K562 (cell line): ENCODE data around the gene PHKB. TPM values are rescaled to one million over a fixed set of nuclear protein-coding genes. Genes with fewer than 3 reads are reported as not detected.
A peak's percentile ranks its signal among the peaks of the same experiment; 100 is the strongest.

Source experiments
- ATAC-seq: fragments of 200-7000 bp; cut with Tn5 transposase; 3 replicates; pipeline ENCODE4 v1.9.1; 2020; ENCODE audit warnings: moderate library complexity
- BruUV-seq: library from RNA; stranded (reverse); fragments of 400-500 nt; replicated peaks from 2 replicates; lab custom pipeline; 2021; lab: Mats Ljungman, UMichigan
- CTCF ChIA-PET: fragments of 300-600 bp; formaldehyde crosslinking; extraction: SDS; loops from one replicate; lab custom pipeline; 2021; ENCODE audit warnings: low intra/inter-chr PET ratio; lab: Yijun Ruan, JAX
- POLR2A ChIA-PET: fragments of 300-600, 350-650 bp; sonication (Branson Sonifier 250); formaldehyde crosslinking; extraction: SDS; loops from one replicate; lab custom pipeline; 2021; ENCODE audit warnings: antibody characterized with exemption, inconsistent platforms; lab: Yijun Ruan, JAX
- DNase-seq, 4 experiments: peaks; one replicate each; pipeline versions ENCODE4 v3.0.0 to v3.0.0-alpha.2; 2011 to 2018; ENCODE audit warnings: low spot score in 3 of 4, mixed read lengths in 3 of 4; ENCODE audit errors: extremely low read depth in 1 of 4
- FAIRE-seq: peaks from 2 replicates; lab custom pipeline; 2011; peaks lifted over from hg19 to GRCh38; lab: Jason Lieb, UNC
- H2AFZ ChIP-seq: 2 replicates; pipeline ENCODE4 v1.6.0; 2011; ENCODE audit warnings: low read depth, low read length, control low read depth, inconsistent platforms
- H3K27ac ChIP-seq: fragments of 200-600 bp; 3 replicates; pipeline ENCODE4 v1.8.0; 2011; ENCODE audit warnings: low read depth, mild to moderate bottlenecking, control low read depth, inconsistent platforms, low read length, moderate library complexity, mixed read lengths; ENCODE audit errors: extremely low read depth
- H3K27me3 ChIP-seq, 2 experiments: fragments of 300-600 bp in 1 of 2; 2 replicates in 1 of 2; 3 replicates in 1 of 2; pipeline versions ENCODE4 v1.6.0 to v1.8.0; 2011; ENCODE audit warnings: inconsistent platforms in 2 of 2, low read length in 2 of 2, mild to moderate bottlenecking in 1 of 2, mixed read lengths in 1 of 2, moderate library complexity in 1 of 2; ENCODE audit not compliant: control insufficient read depth in 2 of 2, insufficient read depth in 2 of 2
- H3K36me3 ChIP-seq: fragments of 300-600 bp; 3 replicates; pipeline ENCODE4 v1.8.0; 2011; ENCODE audit warnings: mild to moderate bottlenecking, low read length, inconsistent platforms; ENCODE audit not compliant: control insufficient read depth, insufficient read depth
- H3K4me1 ChIP-seq, 2 experiments: fragments of 200-600 bp in 1 of 2; replicated peaks in 1 of 2; 2 replicates in 1 of 2; 3 replicates in 1 of 2; pipeline versions ENCODE4 v1.5.1 to v1.8.0; 2011; ENCODE audit warnings: inconsistent platforms in 2 of 2, low read length in 2 of 2, mild to moderate bottlenecking in 1 of 2, mixed read lengths in 1 of 2, moderate library complexity in 1 of 2; ENCODE audit not compliant: control insufficient read depth in 2 of 2, insufficient read depth in 2 of 2
- H3K4me2 ChIP-seq: 2 replicates; pipeline ENCODE4 v1.6.1; 2011; ENCODE audit warnings: low read length, control low read depth, inconsistent platforms, mixed read lengths; ENCODE audit not compliant: insufficient read depth
- H3K4me3 ChIP-seq: fragments of 200-600 bp; sonication (generic), shearing (Covaris generic); 2 replicates; pipeline ENCODE4 v1.5.1; 2016; ENCODE audit warnings: control low read depth, inconsistent platforms
- H3K79me2 ChIP-seq: fragments of 200-600 bp; 3 replicates; pipeline ENCODE4 v1.8.0; 2011; ENCODE audit warnings: low read length, inconsistent platforms; ENCODE audit not compliant: control insufficient read depth, insufficient read depth
- H3K9ac ChIP-seq, 2 experiments: 2 replicates each; pipeline versions ENCODE4 v1.6.0 to v1.6.1; 2011; ENCODE audit warnings: low read depth in 2 of 2, low read length in 2 of 2, control low read depth in 1 of 2, inconsistent platforms in 1 of 2, mild to moderate bottlenecking in 1 of 2, mixed read lengths in 1 of 2; ENCODE audit not compliant: insufficient read depth in 1 of 2
- H3K9me1 ChIP-seq: one replicate; pipeline ENCODE4 v1.6.0; 2011; ENCODE audit warnings: inconsistent platforms, mild to moderate bottlenecking, low read length, moderate library complexity; ENCODE audit not compliant: control insufficient read depth, insufficient read depth
- H3K9me3 ChIP-seq: replicated peaks from 2 replicates; pipeline ENCODE4 v1.5.1; 2011; ENCODE audit warnings: low read depth, low read length, inconsistent platforms; ENCODE audit not compliant: control insufficient read depth, insufficient read depth
- H4K20me1 ChIP-seq: replicated peaks from 2 replicates; pipeline ENCODE4 v1.6.1; 2011; ENCODE audit warnings: low read length, inconsistent platforms, mixed read lengths; ENCODE audit not compliant: control insufficient read depth, insufficient read depth
- C11orf30 ChIP-seq: fragments of 450-650 bp; IDR thresholded peaks from 2 replicates; pipeline ENCODE4 v1.6.1; 2016; ENCODE audit warnings: low read depth, mild to moderate bottlenecking
- MIER1 ChIP-seq: fragments of 450-650 bp; IDR thresholded peaks from 2 replicates; pipeline ENCODE4 v1.6.1; 2016; ENCODE audit warnings: antibody characterized with exemption, mild to moderate bottlenecking, low read depth
- PYGO2 ChIP-seq: fragments of 450-650 bp; IDR thresholded peaks from 2 replicates; pipeline ENCODE4 v1.6.1; 2016; ENCODE audit warnings: mild to moderate bottlenecking, missing genetic modification characterization, moderate library complexity, missing compliant biosample characterization
- ZNF316 ChIP-seq: fragments of 450-650 bp; IDR thresholded peaks from 2 replicates; pipeline ENCODE4 v1.6.1; 2016
- WGBS: fragments of 100-300 bp; shearing (Covaris generic); methylation state at CpG from one replicate; pipeline ENCODE4 v1.1.6; 2016; ENCODE audit warnings: low coverage, mixed read lengths; ENCODE audit not compliant: insufficient coverage; ENCODE audit errors: missing lambda C conversion rate; 5-methylcytosine and 5-hydroxymethylcytosine counted together
- in situ Hi-C: fragments of 300-500 bp; cut with MboI; formaldehyde crosslinking; loops from 4 replicates; pipeline ENCODE4 v1.15.0; 2018; ENCODE audit warnings: inconsistent platforms, mixed read lengths
- intact Hi-C: fragments of 100-400 bp; cut with micrococcal nuclease; formaldehyde crosslinking; loops from 2 replicates; pipeline ENCODE4 v1.14.2; 2022
- polyA plus RNA-seq, 8 experiments: library from polyadenylated mRNA; depleted of rRNA in 4 of 8; stranded (reverse) in 5 of 8; unstranded in 3 of 8; fragments of >200 nt; fragmentation: Nextera tagmentation in 2 of 8; fragmentation: Illumina TruSeq in 1 of 8; extraction: Ambion mirVana in 2 of 8; extraction: Trizol in 1 of 8; gene quantifications; 2 replicates each; pipeline versions ENCODE4 v1.2.1 to v1.2.3, GENCODE V29; 2011 to 2014; ENCODE audit warnings: inconsistent platforms in 1 of 8, missing spikeins in 1 of 8
- total RNA-seq, 7 experiments: library from RNA; depleted of rRNA in 6 of 7; stranded (reverse); fragments of >200 nt in 6 of 7; fragmentation: Illumina TruSeq in 2 of 7; extraction: Trizol in 2 of 7; gene quantifications; 2 replicates each; pipeline versions ENCODE4 v1.2.1 to v1.2.3, GENCODE V29; 2011 to 2021; ENCODE audit warnings: low replicate concordance in 1 of 7
- TF ChIP-seq, protein P1 (sequence below), 2 experiments: fragments of 450-650 bp in 1 of 2; sonication (generic) in 1 of 2; formaldehyde crosslinking in 1 of 2; IDR thresholded peaks in 1 of 2; conservative IDR thresholded peaks in 1 of 2; 2 replicates each; pipeline versions ENCODE4 v1.6.1 to v1.8.1; 2016 to 2023; ENCODE audit warnings: mild to moderate bottlenecking in 2 of 2, moderate library complexity in 2 of 2, inconsistent platforms in 1 of 2, missing genetic modification reagents in 1 of 2

Gene PHKB
- total and polyA plus RNA-seq, 9 of the 15 experiments (the other 6 are each of a cell fraction or from before 2014, with no cell fraction given): 24.7 to 92.3 (median 67.0) TPM

DNA sequence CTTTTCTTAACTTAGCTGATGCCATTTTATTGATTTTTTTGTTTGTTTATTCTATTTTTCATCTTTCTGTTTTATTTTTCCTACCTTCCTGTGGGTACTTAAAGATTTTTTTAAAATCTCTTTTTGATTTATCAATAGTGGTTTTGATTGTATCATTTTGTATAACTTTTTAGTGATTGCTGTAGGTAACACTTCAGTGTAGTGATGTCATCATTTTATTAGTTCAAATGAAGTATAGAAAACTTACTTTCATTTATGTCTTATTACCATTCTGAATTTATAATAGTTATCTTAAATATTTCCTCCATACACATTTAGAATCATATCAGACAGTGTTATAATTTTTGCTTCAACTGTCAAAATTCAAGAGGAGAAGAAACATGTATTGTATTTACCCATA is 115.9 kb downstream of the PHKB start:
- ATAC-seq (no peak), FAIRE-seq (no peak), DNase-seq (no peak)

DNA sequence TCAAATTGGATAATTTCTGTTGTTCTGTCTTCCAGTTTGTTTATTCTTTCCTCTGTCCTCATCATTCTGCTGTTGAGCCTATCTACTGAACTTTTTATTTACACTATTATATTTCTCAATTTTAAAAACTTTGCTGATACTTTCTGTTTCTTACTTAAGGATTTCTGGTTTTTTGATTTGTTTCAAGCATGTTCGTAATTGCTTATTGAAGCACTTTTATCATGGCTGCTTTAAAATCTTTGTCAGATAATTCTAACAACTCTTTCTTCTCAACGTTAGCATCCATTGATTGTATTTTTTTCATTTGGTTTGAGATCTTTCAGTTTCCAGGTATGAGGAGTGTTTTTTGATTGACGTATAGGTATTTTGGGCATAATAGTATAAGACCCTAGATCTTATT is 116.9 kb downstream of the PHKB start:
- Histone ChIP-seq H3K9me3 (no peaks in the 10 kb centered on the region), H3K9me1 (no peaks in the 10 kb centered on the region), H2AFZ (no peak overlapping the region), H3K79me2 (peaks cover 11% of the 10 kb centered on the region; the same call in 2 of the 3 replicates), H3K4me2 (no peak overlapping the region)
- WGBS: 83% methylated on average over 3 of the region's 3 CpGs
- FAIRE-seq: no peak
- POLR2A ChIA-PET: interaction anchor here (0.6 kb wide), 1 partner anchor 153 kb away, joined by 3 read pairs; no protein-coding TSS in a partner anchor
- TF ChIP-seq PYGO2 (tag): no peak
- peak; percentile 15; the same call in 1 of the 2 replicates for TF ChIP-seq C11orf30
- peak; percentile 74 for TF ChIP-seq ZNF316
- TF ChIP-seq, all 486 proteins: peak for 2
- CTCF ChIA-PET: no interaction called here
- Histone ChIP-seq H3K4me1 (peaks cover 5 to 9% of the 10 kb centered on the region in 2 experiments; a peak in 2 of 5 replicates), H3K36me3 (peaks cover 9% of the 10 kb centered on the region; the same call in 2 of the 3 replicates), H4K20me1 (no peaks in the 10 kb centered on the region), H3K9ac (no peak overlapping the region), H3K27ac (peak overlapping the region; percentile 53; the same call in 2 of the 3 replicates), H3K4me3 (no peak overlapping the region), H3K27me3 (no peaks in the 10 kb centered on the region)
- BruUV-seq: no TSS peak
- intact Hi-C loops (loop anchor here (10.0 kb wide), 1 partner anchor 113 kb away; the partner anchor contains the start of genes ITFG1 and PHKB), in situ Hi-C loops (no loop called here)
- DNase-seq (no peak), ATAC-seq (no peak)

More for the DNA sequence above, 115.9 kb downstream of the PHKB start:
- Histone ChIP-seq H3K9me3 (no peaks in the 10 kb centered on the region), H4K20me1 (no peaks in the 10 kb centered on the region), H3K36me3 (peaks cover 9% of the 10 kb centered on the region; the same call in 2 of the 3 replicates), H3K79me2 (peaks cover 11% of the 10 kb centered on the region; the same call in 2 of the 3 replicates), H3K27ac (no peak overlapping the region), H3K9me1 (no peaks in the 10 kb centered on the region), H3K27me3 (no peaks in the 10 kb centered on the region), H3K4me1 (peaks cover 5 to 9% of the 10 kb centered on the region in 2 experiments; a peak in 2 of 5 replicates), H3K4me3 (no peak overlapping the region), H3K9ac (no peak overlapping the region), H2AFZ (no peak overlapping the region), H3K4me2 (no peak overlapping the region)
- in situ Hi-C loops: no loop called here
- ChIA-PET POLR2A (no interaction called here), CTCF (no interaction called here)
- TF ChIP-seq, protein P1, sequence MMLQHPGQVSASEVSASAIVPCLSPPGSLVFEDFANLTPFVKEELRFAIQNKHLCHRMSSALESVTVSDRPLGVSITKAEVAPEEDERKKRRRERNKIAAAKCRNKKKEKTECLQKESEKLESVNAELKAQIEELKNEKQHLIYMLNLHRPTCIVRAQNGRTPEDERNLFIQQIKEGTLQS (IDR thresholded peaks at IDR 0.05): peak; percentile 59
- TF ChIP-seq, protein P1 (CRISPR knock-in tag; conservative IDR thresholded peaks at IDR 0.05): no peak
- no peak for TF ChIP-seq MIER1
- BruUV-seq: no TSS peak
- intact Hi-C loops: loop anchor here (10.0 kb wide), 1 partner anchor 112 kb away; the partner anchor contains the start of genes ITFG1 and PHKB
